HG03095 (cell line): ENCODE data around the gene S100A5.
"Not testable (repeated sequence)": the region's sequence is repeated elsewhere in the genome, so short reads cannot be mapped to it uniquely, and the experiment has no call there.

Source experiments
- ATAC-seq: cut with Tn5 transposase; IDR thresholded peaks from one replicate; pipeline ENCODE4 v1.9.1; 2021; ENCODE audit warnings: moderate library complexity; ENCODE audit not compliant: unreplicated experiment

S100A5 gene

GRCh38 chr1:153567621-153568366, 27.1 kb upstream of the S100A5 start:
- ATAC-seq: no peak

GRCh38 chr1:153566414-153567371, 26.0 kb upstream of the S100A5 start:
- no peak for ATAC-seq

- no peak for ATAC-seq
Observed at GRCh38 chr1:153565529-153566374, 25.0 kb upstream of the S100A5 start, which contains the start of gene S100A2. TSS of gene S100A2 (minus strand) at chr1:153565844. CDS start at chr1:153563877, 1,967 bp downstream.

- no peak for ATAC-seq
Observed at GRCh38 chr1:153563991-153564390, 23.3 kb upstream of the S100A5 start.

- no peak for ATAC-seq
Observed at GRCh38 chr1:153563483-153563901, 22.8 kb upstream of the S100A5 start.

GRCh38 chr1:153562021-153562420, 21.3 kb upstream of the S100A5 start:
- ATAC-seq: not testable (repeated sequence)

GRCh38 chr1:153561466-153561985, 20.8 kb upstream of the S100A5 start:
- ATAC-seq: no peak

- ATAC-seq: no peak
Observed at GRCh38 chr1:153560771-153561465, 20.2 kb upstream of the S100A5 start.

- no peak for ATAC-seq
Observed at GRCh38 chr1:153560241-153560640, 19.5 kb upstream of the S100A5 start.

- ATAC-seq: no peak
Observed at GRCh38 chr1:153557877-153558276, 17.1 kb upstream of the S100A5 start.

GRCh38 chr1:153556348-153556747, 15.6 kb upstream of the S100A5 start:
- ATAC-seq: no peak

- no peak for ATAC-seq
Observed at GRCh38 chr1:153553830-153554541, 13.3 kb upstream of the S100A5 start.

- ATAC-seq: no peak
Observed at GRCh38 chr1:153553096-153553495, 12.4 kb upstream of the S100A5 start.

- ATAC-seq: no peak
Observed at GRCh38 chr1:153552335-153552734, 11.6 kb upstream of the S100A5 start.

GRCh38 chr1:153550827-153551500, 10.2 kb upstream of the S100A5 start:
- ATAC-seq: no peak

- no peak for ATAC-seq
Observed at GRCh38 chr1:153550398-153550758, 9.6 kb upstream of the S100A5 start.

- no peak for ATAC-seq
Observed at GRCh38 chr1:153549741-153550397, 9.1 kb upstream of the S100A5 start.
